ENCODE measurements around the gene SLC22A1.

GRCh38 chr6:160173806-160174527 lies 52.4 kb downstream of the SLC22A1 start:
- no peak for TF ChIP-seq CTCF (IDR thresholded peaks at IDR 0.05; ENCODE audit: poor library complexity)
- no peak for TF ChIP-seq EZH2 (IDR thresholded peaks at IDR 0.05; ENCODE audit: borderline replicate concordance)
